B cell (primary cell): ENCODE data around the gene SLC25A26. TPM values are rescaled to one million over a fixed set of nuclear protein-coding genes. Genes with fewer than 3 reads are reported as not detected.

Experiments used
- ATAC-seq: fragments of 200-7000 bp; cut with Tn5 transposase; one replicate; pipeline ENCODE4 v1.10.0; 2021; ENCODE audit warnings: low read depth, mild to moderate bottlenecking, moderate number of reproducible peaks, moderate library complexity
- CTCF ChIA-PET: fragments of 350-600 bp; sonication (Branson Sonifier 250); formaldehyde crosslinking; loops from one replicate; lab custom pipeline; 2021; ENCODE audit warnings: antibody characterized with exemption, inconsistent platforms; lab: Charles Lee
- POLR2A ChIA-PET: fragments of 350-600 bp; sonication (Branson Sonifier 250); formaldehyde crosslinking; loops from one replicate; lab custom pipeline; 2021; ENCODE audit warnings: antibody characterized with exemption; lab: Charles Lee
- DNase-seq: peaks from one replicate; pipeline ENCODE4 v3.0.0; 2013
- H2AFZ ChIP-seq: 2 replicates; pipeline ENCODE4 v1.6.1; 2012; ENCODE audit warnings: mild to moderate bottlenecking, low read depth, low read length; ENCODE audit not compliant: insufficient read depth, poor library complexity, severe bottlenecking
- H3K27ac ChIP-seq, 2 donors: 1 replicate in 1 of 2; 2 replicates in 1 of 2; pipeline ENCODE4 v1.5.1; 2012 to 2013; ENCODE audit warnings: low read length in 2 of 2, mild to moderate bottlenecking in 2 of 2, moderate library complexity in 1 of 2
- H3K27me3 ChIP-seq, 4 experiments: fragments of 200-600 bp in 1 of 4; sonication (generic) in 1 of 4; replicated peaks in 1 of 4; 1 replicate in 2 of 4; 2 replicates in 2 of 4; pipeline versions ENCODE4 v1.6.1 to v1.7.0; 2013 to 2016; ENCODE audit warnings: low read length in 3 of 4, mild to moderate bottlenecking in 2 of 4, mixed read lengths in 1 of 4, moderate library complexity in 1 of 4; ENCODE audit not compliant: insufficient read depth in 4 of 4, control insufficient read depth in 3 of 4; ENCODE audit errors: control extremely low read depth in 1 of 4
- H3K36me3 ChIP-seq, 2 experiments: replicated peaks in 1 of 2; 1 replicate in 1 of 2; 2 replicates in 1 of 2; pipeline versions ENCODE4 v1.6.1 to v1.7.1; 2013; ENCODE audit warnings: low read length in 1 of 2; ENCODE audit not compliant: insufficient read depth in 2 of 2, control insufficient read depth in 1 of 2; ENCODE audit errors: control extremely low read depth in 1 of 2, extremely low read depth in 1 of 2
- H3K4me1 ChIP-seq, 2 donors: fragments of 200-600 bp in 1 of 2; sonication (generic) in 1 of 2; 1 replicate in 1 of 2; 2 replicates in 1 of 2; pipeline versions ENCODE4 v1.5.1 to v1.6.1; 2013 to 2017; ENCODE audit warnings: low read length in 2 of 2; ENCODE audit not compliant: control insufficient read depth in 2 of 2, insufficient read depth in 2 of 2
- H3K4me2 ChIP-seq: replicated peaks from 2 replicates; pipeline ENCODE3; 2012; ENCODE audit warnings: mild to moderate bottlenecking, low read depth, low read length; ENCODE audit not compliant: poor library complexity, severe bottlenecking
- H3K4me3 ChIP-seq, 5 experiments: fragments of 200-600 bp in 1 of 5; sonication (generic) in 1 of 5; 1 replicate in 3 of 5; 2 replicates in 2 of 5; pipeline versions ENCODE4 v1.5.1 to v1.7.0; 2011 to 2016; ENCODE audit warnings: low read length in 4 of 5, mild to moderate bottlenecking in 4 of 5, low read depth in 2 of 5, control low read depth in 1 of 5, moderate library complexity in 1 of 5; ENCODE audit not compliant: insufficient read depth in 1 of 5; ENCODE audit errors: control extremely low read depth in 1 of 5, extremely low read depth in 1 of 5
- H3K79me2 ChIP-seq: fragments of 200-600 bp; sonication (generic); one replicate; pipeline ENCODE4 v1.6.0; 2016; ENCODE audit warnings: low read length; ENCODE audit not compliant: control insufficient read depth, insufficient read depth
- H3K9ac ChIP-seq: fragments of 200-600 bp; sonication (generic); 2 replicates; pipeline ENCODE4 v1.6.1; 2017; ENCODE audit warnings: mild to moderate bottlenecking, low read length, moderate library complexity
- H3K9me3 ChIP-seq, 3 donors: one replicate each; pipeline versions ENCODE4 v1.6.1 to v1.7.1; 2013; ENCODE audit warnings: low read length in 2 of 3; ENCODE audit not compliant: control insufficient read depth in 2 of 3, insufficient read depth in 1 of 3; ENCODE audit errors: control extremely low read depth in 1 of 3
- H4K20me1 ChIP-seq: 2 replicates; pipeline ENCODE4 v1.6.0; 2012; ENCODE audit warnings: mild to moderate bottlenecking, low read length; ENCODE audit not compliant: insufficient read depth, control insufficient read depth, poor library complexity, severe bottlenecking
- H3K27ac Mint-ChIP-seq: one replicate; pipeline ENCODE4 v1.8.0; 2021; ENCODE audit warnings: mixed read lengths
- H3K27me3 Mint-ChIP-seq: one replicate; pipeline ENCODE4 v1.8.0; 2021; ENCODE audit warnings: mixed read lengths
- H3K4me1 Mint-ChIP-seq: one replicate; pipeline ENCODE4 v1.8.0; 2021; ENCODE audit warnings: mixed read lengths
- H3K4me3 Mint-ChIP-seq: one replicate; pipeline ENCODE4 v1.8.0; 2021; ENCODE audit warnings: mixed read lengths
- H3K9me3 Mint-ChIP-seq: one replicate; pipeline ENCODE4 v1.8.0; 2022; ENCODE audit warnings: mixed read lengths; ENCODE audit not compliant: insufficient read depth
- EZH2 ChIP-seq: IDR thresholded peaks from 2 replicates; pipeline ENCODE4 v1.6.1; 2012; ENCODE audit warnings: borderline replicate concordance, low read depth, mild to moderate bottlenecking, moderate library complexity, low read length; ENCODE audit not compliant: insufficient read depth, poor library complexity, severe bottlenecking
- WGBS: methylation state at CpG from one replicate; pipeline ENCODE4 v1.1.5; 2013; ENCODE audit warnings: missing lambda C conversion rate; ENCODE audit not compliant: insufficient coverage; 5-methylcytosine and 5-hydroxymethylcytosine counted together
- intact Hi-C: fragments of 100-400 bp; cut with micrococcal nuclease; formaldehyde crosslinking; loops from one replicate; pipeline ENCODE4 v1.10.0; 2022
- polyA plus RNA-seq: library from polyadenylated mRNA; depleted of rRNA; stranded (reverse); fragments of >200 nt; gene quantifications from 2 replicates; pipeline ENCODE4 v1.2.3, GENCODE V29; 2012
- total RNA-seq, 2 donors: library from RNA; stranded (reverse); fragments of 120-200 nt in 1 of 2; gene quantifications; 1 replicate in 1 of 2; 2 replicates in 1 of 2; pipeline versions ENCODE4 v1.2.3 to v1.2.4, GENCODE V29; 2013 to 2022
- TF ChIP-seq, protein P1 (sequence below): fragments of 200-600 bp; IDR thresholded peaks from one replicate; pipeline ENCODE4 v1.8.0; 2022; ENCODE audit warnings: antibody characterized with exemption, mild to moderate bottlenecking

Gene SLC25A26
- total and polyA plus RNA-seq, 2 donors (not counting 1 experiment from before 2014, with no cell fraction given), result 22.3 to 23.8 TPM

DNA sequence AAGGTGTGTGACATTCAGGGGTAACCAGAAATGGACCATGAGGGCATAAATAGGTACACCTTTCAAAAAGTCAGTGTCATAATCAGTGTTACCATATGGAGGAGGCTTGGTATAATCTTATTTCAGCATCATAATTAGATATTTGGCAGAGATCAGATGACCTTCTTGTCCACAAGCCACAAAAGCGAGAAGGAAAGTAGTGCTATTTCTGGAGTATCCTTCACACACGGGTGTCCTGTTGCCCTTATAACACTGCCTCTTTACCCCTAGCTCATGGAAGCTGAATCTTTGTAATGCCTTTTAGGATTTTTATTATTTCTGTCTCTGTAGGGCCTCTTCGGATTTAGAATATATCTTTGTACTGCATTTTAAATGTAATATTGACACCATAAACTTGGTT is 147.2 kb downstream of the SLC25A26 start:
- no peak for ATAC-seq
- Mint-ChIP-seq H3K27ac (no peak overlapping the region), H3K9me3 (no peaks in the 10 kb centered on the region)

DNA sequence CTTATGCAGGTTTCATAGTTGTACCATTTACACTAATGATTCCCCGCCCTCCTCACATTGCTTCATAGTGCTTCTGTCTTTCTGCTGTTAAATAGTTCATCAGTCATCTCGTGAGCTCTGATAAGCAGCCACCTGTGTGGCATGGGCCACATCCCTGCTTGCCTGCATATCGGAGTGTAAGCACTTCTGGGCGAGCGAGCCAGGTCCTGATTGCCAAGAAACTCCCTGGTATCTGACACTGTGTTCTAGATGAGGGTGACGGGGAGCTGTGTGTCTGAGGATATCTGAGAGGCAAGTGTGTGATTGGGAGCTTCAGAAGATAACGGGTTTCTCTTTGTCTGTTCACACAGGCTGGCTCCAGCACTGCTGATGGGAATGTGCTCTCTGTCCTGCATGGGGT is 149.4 kb downstream of the SLC25A26 start:
- Histone ChIP-seq H3K36me3 (peaks cover 3 to 9% of the 10 kb centered on the region in 2 experiments), H3K4me1 (no peaks in the 10 kb centered on the region), H3K27me3 (no peaks in the 10 kb centered on the region), H2AFZ (no peak overlapping the region), H3K9ac (no peak overlapping the region), H3K4me2 (no peak overlapping the region), H3K27ac (no peak overlapping the region), H3K4me3 (no peak overlapping the region), H3K79me2 (no peaks in the 10 kb centered on the region), H3K9me3 (no peaks in the 10 kb centered on the region), H4K20me1 (no peaks in the 10 kb centered on the region)
- ATAC-seq (no peak), DNase-seq (no peak)
- no peak for TF ChIP-seq EZH2
- TF ChIP-seq, protein P1, sequence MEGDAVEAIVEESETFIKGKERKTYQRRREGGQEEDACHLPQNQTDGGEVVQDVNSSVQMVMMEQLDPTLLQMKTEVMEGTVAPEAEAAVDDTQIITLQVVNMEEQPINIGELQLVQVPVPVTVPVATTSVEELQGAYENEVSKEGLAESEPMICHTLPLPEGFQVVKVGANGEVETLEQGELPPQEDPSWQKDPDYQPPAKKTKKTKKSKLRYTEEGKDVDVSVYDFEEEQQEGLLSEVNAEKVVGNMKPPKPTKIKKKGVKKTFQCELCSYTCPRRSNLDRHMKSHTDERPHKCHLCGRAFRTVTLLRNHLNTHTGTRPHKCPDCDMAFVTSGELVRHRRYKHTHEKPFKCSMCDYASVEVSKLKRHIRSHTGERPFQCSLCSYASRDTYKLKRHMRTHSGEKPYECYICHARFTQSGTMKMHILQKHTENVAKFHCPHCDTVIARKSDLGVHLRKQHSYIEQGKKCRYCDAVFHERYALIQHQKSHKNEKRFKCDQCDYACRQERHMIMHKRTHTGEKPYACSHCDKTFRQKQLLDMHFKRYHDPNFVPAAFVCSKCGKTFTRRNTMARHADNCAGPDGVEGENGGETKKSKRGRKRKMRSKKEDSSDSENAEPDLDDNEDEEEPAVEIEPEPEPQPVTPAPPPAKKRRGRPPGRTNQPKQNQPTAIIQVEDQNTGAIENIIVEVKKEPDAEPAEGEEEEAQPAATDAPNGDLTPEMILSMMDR, result no peak
- POLR2A ChIA-PET, result no interaction called here
- no peak overlapping the region for H3K4me3 Mint-ChIP-seq
- WGBS, result 96% methylated on average over 7 of the region's 7 CpGs
- CTCF ChIA-PET, result no interaction called here
- H3K27ac Mint-ChIP-seq, result no peak overlapping the region
- intact Hi-C loops, result no loop called here
- no peaks in the 10 kb centered on the region for H3K4me1 Mint-ChIP-seq
- H3K27me3 Mint-ChIP-seq, result no peaks in the 10 kb centered on the region
- no peaks in the 10 kb centered on the region for H3K9me3 Mint-ChIP-seq

More for the DNA sequence above, 147.2 kb downstream of the SLC25A26 start:
- ChIA-PET CTCF (interaction anchor here (1.3 kb wide), 1 partner anchor 9 kb away, joined by 3 read pairs; no protein-coding TSS in a partner anchor), POLR2A (interaction anchor here (0.7 kb wide), 1 partner anchor 41 kb away, joined by 3 read pairs; no protein-coding TSS in a partner anchor)
- Mint-ChIP-seq H3K4me3 (no peak overlapping the region), H3K27me3 (no peaks in the 10 kb centered on the region), H3K4me1 (no peaks in the 10 kb centered on the region)
- Histone ChIP-seq H3K4me1 (no peaks in the 10 kb centered on the region), H3K4me2 (no peak overlapping the region), H3K4me3 (no peak overlapping the region), H3K9me3 (no peaks in the 10 kb centered on the region), H3K27me3 (no peaks in the 10 kb centered on the region), H4K20me1 (no peaks in the 10 kb centered on the region), H3K9ac (no peak overlapping the region), H3K79me2 (no peaks in the 10 kb centered on the region), H3K27ac (no peak overlapping the region), H2AFZ (no peak overlapping the region), H3K36me3 (peaks cover 5 to 6% of the 10 kb centered on the region in 2 experiments)
- no peak for DNase-seq
- TF ChIP-seq EZH2, result no peak
- no CpG with 5 or more reads among the region's 3 CpGs for WGBS
- intact Hi-C loops, result no loop called here
